Measurements from ENCODE around the gene CD86. TPM values are rescaled to one million over a fixed set of nuclear protein-coding genes. Genes with fewer than 3 reads are reported as not detected.

Gene CD86
- total RNA-seq, 1 experiment from 2014 or later: not detected

- no peak for TF ChIP-seq POLR2AphosphoS5 (IDR thresholded peaks at IDR 0.05; ENCODE audit: low read depth, low read length)
- TF ChIP-seq REST (IDR thresholded peaks at IDR 0.05; ENCODE audit: low read depth): no peak
- no peak for TF ChIP-seq EZH2phosphoT487 (IDR thresholded peaks at IDR 0.05; ENCODE audit: borderline replicate concordance)
- no peak for TF ChIP-seq SIN3A (IDR thresholded peaks at IDR 0.05; ENCODE audit: low read depth)
- no peak for TF ChIP-seq FOSL1 (IDR thresholded peaks at IDR 0.05; ENCODE audit: low read depth)
- TF ChIP-seq RAD21 (IDR thresholded peaks at IDR 0.05; ENCODE audit: low read depth): no peak
- Histone ChIP-seq H3K79me2 (ENCODE audit: insufficient read depth, low read length) (no peaks in the 10 kb centered on the region), H3K9me3 (ENCODE audit: control insufficient read depth in 1 of 2, insufficient read depth in 1 of 2, low read depth in 1 of 2, low read length in 2 of 2) (no peaks in the 10 kb centered on the region), H2AFZ (ENCODE audit: low read depth, low read length, poor library complexity, severe bottlenecking) (no peak overlapping the region), H3K4me1 (ENCODE audit: control insufficient read depth in 1 of 2, insufficient read depth in 2 of 2, low read length in 2 of 2) (no peaks in the 10 kb centered on the region), H3K4me3 (replicated peaks in 1 of 2; ENCODE audit: low read depth in 1 of 2, low read length in 2 of 2) (no peak overlapping the region), H4K20me1 (ENCODE audit: insufficient read depth) (no peaks in the 10 kb centered on the region), H3K9ac (ENCODE audit: low read length) (no peak overlapping the region), H3K9me2 (ENCODE audit: insufficient read depth) (no peaks in the 10 kb centered on the region), H3K4me2 (ENCODE audit: low read length) (no peak overlapping the region), H3K27me3 (ENCODE audit: insufficient read depth, low read length) (no peaks in the 10 kb centered on the region), H3K36me3 (ENCODE audit: control insufficient read depth in 1 of 2, insufficient read depth in 2 of 2, low read length in 2 of 2) (no peaks in the 10 kb centered on the region), H3K27ac (ENCODE audit: low read depth, low read length) (no peak overlapping the region)
- ATAC-seq: no peak
- POLR2A ChIA-PET: no interaction called here
- BruUV-seq (replicated peaks): no TSS peak
- RAD21 ChIA-PET (ENCODE audit: low non-redundant PET in 1 of 2, low total read pairs in 2 of 2, uncharacterized antibody in 2 of 2, unreplicated experiment in 2 of 2): no interaction called here
- CTCF ChIA-PET: no interaction called here
- DNase-seq (ENCODE audit: low read depth, low spot score): no peak
- intact Hi-C loops (cut with micrococcal nuclease): no loop called here
Observed at GRCh38 chr3:122064326-122064725, 9.2 kb downstream of the CD86 start.

Measured in HCT116 (cell line).